ENCODE results near the gene VCL.
"Not testable (repeated sequence)": the region's sequence is repeated elsewhere in the genome, so short reads cannot be mapped to it uniquely, and the experiment has no call there.

VCL gene

DNA sequence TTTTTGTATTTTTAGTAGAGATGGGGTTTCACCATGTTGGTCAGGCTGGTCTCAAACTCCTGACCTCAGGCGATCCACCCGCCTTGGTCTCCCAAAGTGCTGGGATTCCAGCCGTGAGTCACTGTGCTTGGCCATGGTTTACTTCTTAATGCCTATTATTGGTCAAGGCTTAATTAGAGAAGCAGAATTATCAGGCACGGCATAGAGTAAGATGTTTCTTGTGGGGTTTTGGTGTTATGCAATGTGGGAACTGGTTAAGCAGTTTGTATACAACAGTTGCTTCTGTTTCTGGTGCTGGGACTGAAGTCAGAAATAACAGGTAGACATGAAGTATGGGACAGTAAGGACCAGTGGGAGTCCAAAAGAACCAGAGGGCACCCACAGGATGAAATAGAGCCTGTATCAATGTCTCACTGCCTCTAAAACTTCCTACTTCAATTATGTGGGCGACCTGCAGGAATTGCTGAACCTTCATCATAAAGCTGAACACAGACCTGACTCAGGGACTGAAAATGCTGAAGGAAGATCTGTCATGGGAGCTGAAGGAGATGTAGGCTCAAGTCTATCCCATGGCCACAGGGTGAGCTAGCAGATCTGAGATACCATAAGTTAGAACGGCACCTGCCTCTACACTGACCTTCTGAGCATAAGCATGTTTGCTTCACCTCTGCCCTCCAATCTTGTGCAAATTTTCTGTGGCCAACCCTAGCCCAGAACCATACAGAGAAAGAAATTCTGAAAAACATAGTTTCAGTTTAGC lies 38.3 kb upstream of the VCL start:
- H3K36me3 ChIP-seq (ENCODE audit: control insufficient read depth in 1 of 2, insufficient read depth in 2 of 2, low read depth in 1 of 2, low read length in 2 of 2) = no peaks in the 10 kb centered on the region
- no peak overlapping the region for H2BK15ac ChIP-seq (ENCODE audit: low read depth, poor library complexity, severe bottlenecking)

DNA sequence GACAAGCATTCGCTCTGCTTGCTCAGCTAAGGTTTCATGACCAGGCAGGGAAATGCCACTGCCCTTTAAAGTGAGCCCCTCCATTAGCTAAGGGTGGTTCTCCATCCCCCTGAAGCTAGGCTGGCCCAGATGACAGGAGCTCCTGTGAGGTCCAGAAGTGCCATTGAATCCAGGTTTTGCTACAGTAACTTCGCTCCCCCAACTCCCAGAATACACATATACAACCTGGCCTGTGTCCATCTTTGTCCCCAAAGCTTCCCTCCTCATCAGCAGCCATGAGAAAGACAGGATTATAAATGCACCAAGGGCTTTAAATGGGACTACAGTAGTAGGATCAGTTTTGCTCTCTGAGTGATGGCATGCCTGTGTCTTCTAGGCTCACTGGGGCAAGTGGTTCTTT lies 35.5 kb upstream of the VCL start:
- Histone ChIP-seq H3K27ac (ENCODE audit: low read length, poor library complexity, severe bottlenecking) (no peak overlapping the region), H3K9me3 (ENCODE audit: control insufficient read depth, low read length) (no peaks in the 10 kb centered on the region), H3K18ac (ENCODE audit: low read depth in 1 of 2, low read length in 2 of 2) (peak overlapping the region; percentile 5 to 89), H4K91ac (ENCODE audit: low read length) (peak overlapping the region; percentile 90), H3K4me1 (ENCODE audit: control insufficient read depth, insufficient read depth, low read depth, low read length) (peaks cover 13% of the 10 kb centered on the region), H3K4me2 (ENCODE audit: low read length, poor library complexity, severe bottlenecking) (no peak overlapping the region), H3K14ac (ENCODE audit: low read length in 2 of 2) (no peak overlapping the region), H3K27me3 (ENCODE audit: control insufficient read depth in 1 of 2, insufficient read depth in 1 of 2, low read length in 2 of 2) (no peaks in the 10 kb centered on the region), H3K4ac (ENCODE audit: low read depth in 1 of 2, low read length in 2 of 2) (peak overlapping the region; percentile 9 to 47), H3K79me1 (replicated peaks; ENCODE audit: low read length, poor library complexity, severe bottlenecking) (no peaks in the 10 kb centered on the region), H3K36me3 (ENCODE audit: control insufficient read depth in 1 of 2, insufficient read depth in 2 of 2, low read depth in 1 of 2, low read length in 2 of 2) (no peaks in the 10 kb centered on the region), H2AK5ac (ENCODE audit: low read length, severe bottlenecking) (peak overlapping the region; percentile 97), H2BK120ac (ENCODE audit: low read depth, low read length) (peak overlapping the region; percentile 87), H2BK12ac (ENCODE audit: low read length in 2 of 2) (peak overlapping the region; percentile 75 to 94), H4K8ac (ENCODE audit: low read length) (peak overlapping the region; percentile 70), H2BK15ac (ENCODE audit: low read depth, poor library complexity, severe bottlenecking) (no peak overlapping the region), H3K9ac (ENCODE audit: low read length) (no peak overlapping the region), H2BK5ac (ENCODE audit: low read depth, low read length, poor library complexity, severe bottlenecking) (no peak overlapping the region), H3K23ac (ENCODE audit: low read length in 2 of 2) (no peak overlapping the region), H3K4me3 (ENCODE audit: insufficient read depth in 1 of 2, low read depth in 1 of 2, low read length in 2 of 2) (no peak overlapping the region), H2AFZ (ENCODE audit: low read depth, low read length) (no peak overlapping the region)
- DNase-seq = no peak
- 98% methylated on average over 2 of the region's 2 CpGs for WGBS

More for the DNA sequence above, 38.3 kb upstream of the VCL start:
- Histone ChIP-seq H2BK5ac (ENCODE audit: low read depth, low read length, poor library complexity, severe bottlenecking) (no peak overlapping the region), H3K9me3 (ENCODE audit: control insufficient read depth, low read length) (no peaks in the 10 kb centered on the region), H3K4ac (ENCODE audit: low read depth in 1 of 2, low read length in 2 of 2) (peak overlapping the region in 1 of 2 experiments; percentile 67), H2BK120ac (ENCODE audit: low read depth, low read length) (no peak overlapping the region), H2BK12ac (ENCODE audit: low read length in 2 of 2) (peak overlapping the region in 1 of 2 experiments; percentile 83), H3K14ac (ENCODE audit: low read length in 2 of 2) (peak overlapping the region in 1 of 2 experiments; percentile 49), H3K79me1 (replicated peaks; ENCODE audit: low read length, poor library complexity, severe bottlenecking) (no peaks in the 10 kb centered on the region), H4K91ac (ENCODE audit: low read length) (no peak overlapping the region), H2AK5ac (ENCODE audit: low read length, severe bottlenecking) (no peak overlapping the region), H3K27me3 (ENCODE audit: control insufficient read depth in 1 of 2, insufficient read depth in 1 of 2, low read length in 2 of 2) (no peaks in the 10 kb centered on the region), H2AFZ (ENCODE audit: low read depth, low read length) (no peak overlapping the region), H3K23ac (ENCODE audit: low read length in 2 of 2) (peak overlapping the region in 1 of 2 experiments; percentile 24), H3K4me1 (ENCODE audit: control insufficient read depth, insufficient read depth, low read depth, low read length) (peaks cover 7% of the 10 kb centered on the region), H3K4me3 (ENCODE audit: insufficient read depth in 1 of 2, low read depth in 1 of 2, low read length in 2 of 2) (no peak overlapping the region), H4K8ac (ENCODE audit: low read length) (no peak overlapping the region), H3K27ac (ENCODE audit: low read length, poor library complexity, severe bottlenecking) (no peak overlapping the region), H3K4me2 (ENCODE audit: low read length, poor library complexity, severe bottlenecking) (no peak overlapping the region), H3K18ac (ENCODE audit: low read depth in 1 of 2, low read length in 2 of 2) (peak overlapping the region; percentile 1 to 56), H3K9ac (ENCODE audit: low read length) (no peak overlapping the region)
- DNase-seq = peak; percentile 84
- 73% methylated on average over 6 of the region's 6 CpGs for WGBS

DNA sequence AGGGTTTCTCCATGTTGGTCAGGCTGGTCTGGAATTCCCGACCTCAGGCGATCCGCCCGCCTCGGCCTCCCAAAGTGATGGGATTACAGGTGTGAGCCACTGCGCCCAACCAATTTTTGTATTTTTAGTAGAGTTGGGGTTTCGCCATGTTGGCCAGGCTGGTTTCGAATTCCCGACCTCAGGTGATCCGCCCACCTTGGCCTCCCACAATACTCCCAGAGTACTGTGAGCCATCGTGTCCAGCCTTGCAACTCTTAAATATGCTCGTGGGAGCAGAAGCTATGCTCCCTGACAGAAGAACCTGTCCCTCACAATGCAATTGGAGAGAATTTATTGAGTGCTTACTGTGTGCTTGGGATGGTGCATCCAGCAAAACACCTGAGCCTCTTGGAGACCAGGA lies 34.4 kb upstream of the VCL start:
- H2BK15ac ChIP-seq (ENCODE audit: low read depth, poor library complexity, severe bottlenecking); H2BK120ac ChIP-seq (ENCODE audit: low read depth, low read length); H3K9ac ChIP-seq (ENCODE audit: low read length); H3K4me2 ChIP-seq (ENCODE audit: low read length, poor library complexity, severe bottlenecking); H3K36me3 ChIP-seq (ENCODE audit: control insufficient read depth in 1 of 2, insufficient read depth in 2 of 2, low read depth in 1 of 2, low read length in 2 of 2); DNase-seq; H3K4ac ChIP-seq (ENCODE audit: low read depth in 1 of 2, low read length in 2 of 2); H3K23ac ChIP-seq (ENCODE audit: low read length in 2 of 2); H3K79me1 ChIP-seq (replicated peaks; ENCODE audit: low read length, poor library complexity, severe bottlenecking); H3K9me3 ChIP-seq (ENCODE audit: control insufficient read depth, low read length); H4K91ac ChIP-seq (ENCODE audit: low read length); H2BK5ac ChIP-seq (ENCODE audit: low read depth, low read length, poor library complexity, severe bottlenecking); H4K8ac ChIP-seq (ENCODE audit: low read length); H2AFZ ChIP-seq (ENCODE audit: low read depth, low read length); H3K27me3 ChIP-seq (ENCODE audit: control insufficient read depth in 1 of 2, insufficient read depth in 1 of 2, low read length in 2 of 2); H3K4me3 ChIP-seq (ENCODE audit: insufficient read depth in 1 of 2, low read depth in 1 of 2, low read length in 2 of 2); H3K18ac ChIP-seq (ENCODE audit: low read depth in 1 of 2, low read length in 2 of 2); H3K27ac ChIP-seq (ENCODE audit: low read length, poor library complexity, severe bottlenecking): not testable (repeated sequence)
- Histone ChIP-seq H3K14ac (ENCODE audit: low read length in 2 of 2) (peak overlapping the region in 1 of 2 experiments; percentile 80), H2BK12ac (ENCODE audit: low read length in 2 of 2) (peak overlapping the region in 1 of 2 experiments; percentile 70), H3K4me1 (ENCODE audit: control insufficient read depth, insufficient read depth, low read depth, low read length) (peaks cover 19% of the 10 kb centered on the region), H2AK5ac (ENCODE audit: low read length, severe bottlenecking) (peak overlapping the region; percentile 83)
- 99% methylated on average over 10 of the region's 12 CpGs for WGBS

DNA sequence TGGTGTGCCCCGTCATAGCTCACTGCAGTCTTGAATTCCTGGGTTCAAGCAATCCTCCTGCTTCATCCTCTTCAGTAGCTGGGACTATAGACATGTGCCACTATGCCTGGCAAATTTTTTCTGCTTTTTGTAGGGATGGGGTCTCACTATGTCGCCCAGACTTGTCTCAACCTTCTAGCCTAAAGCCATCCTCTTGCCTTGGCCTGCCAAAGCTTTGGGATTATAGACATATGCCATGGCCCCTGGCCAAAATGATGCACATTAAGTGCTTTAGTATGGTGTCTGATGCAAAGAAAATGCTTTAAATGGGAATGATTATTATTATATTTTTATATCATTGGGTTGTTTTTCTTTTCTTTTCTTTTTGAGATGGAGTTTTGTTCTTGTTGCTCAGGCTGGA lies 33.2 kb upstream of the VCL start:
- 95% methylated on average over 2 of the region's 2 CpGs for WGBS
- Histone ChIP-seq H2BK5ac (ENCODE audit: low read depth, low read length, poor library complexity, severe bottlenecking) (no peak overlapping the region), H3K27me3 (ENCODE audit: control insufficient read depth in 1 of 2, insufficient read depth in 1 of 2, low read length in 2 of 2) (no peaks in the 10 kb centered on the region), H2BK15ac (ENCODE audit: low read depth, poor library complexity, severe bottlenecking) (peak overlapping the region; percentile 2), H3K79me1 (replicated peaks; ENCODE audit: low read length, poor library complexity, severe bottlenecking) (no peaks in the 10 kb centered on the region), H3K9ac (ENCODE audit: low read length) (no peak overlapping the region), H2AFZ (ENCODE audit: low read depth, low read length) (no peak overlapping the region), H2BK120ac (ENCODE audit: low read depth, low read length) (no peak overlapping the region), H3K18ac (ENCODE audit: low read depth in 1 of 2, low read length in 2 of 2) (peak overlapping the region in 1 of 2 experiments; percentile 67), H3K4me1 (ENCODE audit: control insufficient read depth, insufficient read depth, low read depth, low read length) (peaks cover 20% of the 10 kb centered on the region), H3K23ac (ENCODE audit: low read length in 2 of 2) (no peak overlapping the region), H3K14ac (ENCODE audit: low read length in 2 of 2) (no peak overlapping the region), H2BK12ac (ENCODE audit: low read length in 2 of 2) (peak overlapping the region; percentile 69 to 96), H3K4me3 (ENCODE audit: insufficient read depth in 1 of 2, low read depth in 1 of 2, low read length in 2 of 2) (no peak overlapping the region), H4K91ac (ENCODE audit: low read length) (peak overlapping the region; percentile 70), H3K4ac (ENCODE audit: low read depth in 1 of 2, low read length in 2 of 2) (peak overlapping the region in 1 of 2 experiments; percentile 40), H3K27ac (ENCODE audit: low read length, poor library complexity, severe bottlenecking) (peak overlapping the region; percentile 91), H2AK5ac (ENCODE audit: low read length, severe bottlenecking) (peak overlapping the region; percentile 47), H3K36me3 (ENCODE audit: control insufficient read depth in 1 of 2, insufficient read depth in 2 of 2, low read depth in 1 of 2, low read length in 2 of 2) (no peaks in the 10 kb centered on the region), H3K9me3 (ENCODE audit: control insufficient read depth, low read length) (no peaks in the 10 kb centered on the region), H3K4me2 (ENCODE audit: low read length, poor library complexity, severe bottlenecking) (no peak overlapping the region), H4K8ac (ENCODE audit: low read length) (no peak overlapping the region)
- no peak for DNase-seq

Data from mesenchymal stem cell (in vitro differentiated cells and primary cell).